Amniotic stem cell (primary cell): ENCODE data around the gene ELMO2.
"Not testable (repeated sequence)": the region's sequence is repeated elsewhere in the genome, so short reads cannot be mapped to it uniquely, and the experiment has no call there.

Source experiments
- DNase-seq: peaks from one replicate; lab custom pipeline; 2025; lab: John Stamatoyannopoulos, UW

The ELMO2 gene

DNA sequence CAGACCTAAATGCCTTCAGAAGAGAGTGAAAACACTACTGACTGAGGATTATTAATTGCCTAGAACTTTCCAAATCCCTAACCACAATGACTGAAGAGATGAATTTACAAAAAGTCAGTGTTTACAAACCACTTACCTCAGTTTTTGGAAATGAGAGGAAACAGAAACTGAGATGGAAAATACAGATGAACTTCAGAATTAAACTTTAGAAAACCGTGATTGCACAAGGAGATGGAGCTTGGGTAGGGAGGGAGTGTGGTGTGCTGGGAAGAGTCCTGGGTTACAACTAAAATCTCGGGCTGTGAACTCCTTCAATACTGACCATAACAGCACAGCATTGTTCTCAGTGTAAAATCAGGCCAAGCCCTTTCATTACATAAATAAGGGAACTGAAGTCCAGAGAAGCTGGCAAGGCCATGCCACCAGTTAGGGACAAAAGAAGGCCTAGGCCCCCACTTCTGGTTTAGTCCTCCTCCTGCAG lies 4.0 kb downstream of the ELMO2 start:
- DNase-seq = no peak

GRCh38 chr20:46401478-46401860 lies 4.9 kb downstream of the ELMO2 start:
- DNase-seq = no peak

GRCh38 chr20:46400828-46401477 lies 5.5 kb downstream of the ELMO2 start:
- DNase-seq = no peak

DNA sequence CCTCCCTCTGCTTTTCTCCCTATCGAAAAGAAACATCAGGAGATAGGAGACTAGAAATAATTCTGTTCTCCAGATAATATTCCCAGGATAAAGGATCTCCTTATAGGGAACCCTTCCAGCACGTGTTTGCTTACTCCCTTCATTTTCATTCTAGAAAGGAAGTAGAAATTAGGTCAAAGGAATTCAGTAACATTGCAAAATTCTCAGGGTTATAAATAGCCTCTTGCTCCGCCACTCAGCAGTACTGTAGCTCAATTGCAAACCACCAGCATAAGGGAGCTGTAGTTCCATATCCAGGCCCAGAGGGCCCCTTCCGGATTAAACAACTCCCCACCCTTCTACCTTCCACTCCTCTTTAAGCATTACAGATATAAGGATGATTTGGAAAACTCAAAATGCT lies 6.2 kb downstream of the ELMO2 start:
- peak; percentile 44 for DNase-seq

DNA sequence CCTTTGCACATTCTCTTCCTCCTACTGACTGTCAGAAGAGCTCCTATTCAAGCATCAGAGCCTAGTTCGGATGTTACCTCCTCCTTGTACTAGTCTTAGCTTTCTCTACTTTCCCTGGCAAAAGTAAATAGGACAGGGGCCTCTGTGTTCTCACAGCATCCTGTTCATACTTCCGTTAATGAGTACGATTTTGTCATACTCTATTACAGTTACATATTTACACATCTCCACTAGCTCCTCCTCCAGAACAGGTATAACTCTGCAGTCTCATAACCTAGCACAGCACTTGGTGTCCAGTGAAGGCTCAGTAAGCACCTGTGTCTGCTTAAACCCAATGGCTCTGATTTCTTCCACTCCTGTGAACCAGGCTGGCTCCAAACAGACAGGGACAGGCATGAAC lies 7.0 kb downstream of the ELMO2 start:
- DNase-seq = no peak

DNA sequence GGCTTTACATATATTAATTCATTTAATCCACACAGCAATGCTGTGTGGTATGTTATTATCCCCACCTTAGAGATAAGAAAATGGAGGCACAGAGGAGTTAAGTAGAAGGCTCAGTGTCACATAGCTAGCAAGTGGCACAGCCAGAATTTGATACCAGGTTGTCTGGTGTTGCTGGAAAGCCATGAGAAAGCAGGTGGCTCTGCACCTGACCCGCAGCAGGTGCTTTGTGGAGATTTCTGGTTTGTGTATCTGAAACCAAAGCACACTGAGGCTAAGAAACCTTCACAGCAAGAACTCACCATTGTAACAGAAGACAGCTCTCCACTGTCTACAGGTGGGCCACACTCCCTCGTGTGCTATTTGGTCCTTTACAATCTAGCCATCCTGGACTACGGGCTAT lies 7.5 kb downstream of the ELMO2 start:
- DNase-seq = no peak

DNA sequence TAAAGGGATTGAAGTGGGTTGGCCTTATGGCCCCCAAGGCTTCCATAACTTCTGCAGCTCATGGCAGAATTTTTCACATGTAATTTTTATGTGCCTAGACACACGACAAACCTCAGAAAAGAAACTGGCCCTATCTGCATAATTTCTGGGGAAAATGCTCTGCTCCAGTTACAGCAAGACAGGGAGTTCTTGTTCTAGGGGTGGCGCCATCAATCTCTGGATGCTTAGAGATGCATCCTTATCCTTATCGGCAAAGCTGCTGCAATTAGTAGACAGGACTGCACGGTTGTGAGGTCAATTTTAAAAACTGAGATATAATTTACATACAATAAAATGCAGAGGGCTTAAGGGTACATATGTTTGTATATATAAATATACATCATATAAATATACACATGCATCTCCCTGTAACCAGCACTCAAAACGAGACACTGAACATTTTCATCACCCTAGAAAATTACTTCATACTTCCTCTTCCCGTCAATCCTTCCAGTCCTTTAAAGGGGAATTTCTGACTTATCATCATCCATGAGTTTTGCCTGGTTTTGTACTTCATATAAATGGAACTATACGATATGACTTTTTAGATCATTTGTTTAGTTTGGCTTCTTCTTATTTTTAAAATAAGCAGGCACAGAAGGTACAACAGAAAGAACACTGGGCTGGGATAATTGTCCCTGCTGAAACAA lies 10.2 kb downstream of the ELMO2 start:
- DNase-seq = no peak

DNA sequence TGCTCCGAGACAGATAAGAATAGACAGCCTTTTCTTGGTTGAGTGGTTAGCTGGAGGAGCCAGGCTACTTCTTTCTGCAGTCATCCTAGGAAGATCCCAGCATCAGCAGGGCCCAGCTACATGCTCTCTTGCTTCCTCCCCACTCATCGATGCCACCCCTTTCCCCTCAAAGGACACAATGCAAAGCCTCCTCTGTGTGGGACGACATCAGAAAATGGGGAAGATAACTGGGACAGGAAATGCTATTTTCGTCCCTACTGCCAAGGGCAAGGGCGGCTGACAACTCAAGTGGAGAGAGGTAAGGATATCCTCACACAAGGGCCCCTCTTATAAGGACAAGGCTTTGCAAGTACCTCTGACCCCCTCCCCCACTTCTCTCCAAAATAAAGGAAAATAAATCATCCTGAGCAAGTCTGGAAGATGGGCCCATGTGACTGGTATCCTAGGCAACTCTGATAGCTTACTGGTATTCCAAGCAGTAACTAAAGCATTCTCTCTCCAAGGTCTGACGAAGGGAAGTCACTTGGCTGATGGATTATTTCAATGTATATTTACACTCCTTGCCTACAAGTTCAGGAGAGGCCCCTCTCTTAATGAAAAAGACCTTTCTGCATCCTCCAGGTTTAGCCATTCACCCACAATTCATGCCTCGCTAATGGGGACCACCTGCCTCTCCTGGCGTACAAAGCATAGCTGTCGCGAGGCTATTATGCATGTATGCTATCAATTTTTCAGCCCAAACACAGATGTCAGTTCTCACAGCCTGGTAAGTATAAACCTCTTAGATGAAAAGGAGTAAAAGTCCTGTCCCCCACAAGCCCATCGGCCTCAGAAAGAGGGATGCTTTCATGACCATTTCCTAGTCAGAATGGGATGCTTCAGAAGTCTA lies 11.3 kb downstream of the ELMO2 start:
- no peak for DNase-seq

- DNase-seq = no peak
Measured at GRCh38 chr20:46393967-46394366, 12.4 kb downstream of the ELMO2 start.

DNA sequence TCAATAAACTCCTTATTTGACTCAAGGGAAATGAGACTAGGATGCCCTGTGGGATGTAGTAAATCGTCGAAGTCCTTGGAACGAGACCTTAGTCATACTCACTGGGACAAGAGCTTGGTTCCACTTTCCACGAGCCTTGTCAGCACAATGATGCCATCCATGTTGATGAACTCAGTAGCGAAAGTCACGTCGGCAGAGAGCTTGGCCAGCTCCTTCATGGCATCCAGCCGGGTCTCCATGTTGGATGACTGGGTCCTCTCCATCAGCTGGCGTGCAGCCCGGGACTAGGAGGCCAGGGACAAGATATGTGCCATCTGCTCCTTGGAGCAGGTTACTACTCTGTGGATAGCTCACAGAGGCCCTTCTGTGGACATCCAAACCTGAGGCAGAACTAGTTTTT lies 17.5 kb downstream of the ELMO2 start:
- DNase-seq = no peak

GRCh38 chr20:46388201-46388836 lies 18.1 kb downstream of the ELMO2 start:
- DNase-seq = no peak

DNA sequence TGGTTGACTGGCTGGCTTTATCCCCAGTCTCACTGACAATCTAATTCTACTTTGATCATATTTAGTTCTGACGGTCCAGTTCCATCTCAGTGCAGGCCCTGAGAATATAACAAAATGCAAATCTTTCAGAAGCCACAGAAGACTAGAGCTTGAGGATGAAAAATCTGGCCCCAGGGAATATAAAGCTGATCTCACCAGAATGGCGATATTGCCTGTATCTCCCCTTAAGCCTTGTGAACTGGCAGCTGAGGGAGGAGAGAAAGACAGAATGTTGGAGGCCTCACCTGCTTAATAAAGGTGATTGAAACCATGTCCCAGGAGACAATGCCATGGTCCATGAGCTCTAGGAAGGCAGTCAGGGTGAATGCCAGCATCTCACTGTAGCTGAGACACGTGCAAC lies 19.4 kb downstream of the ELMO2 start:
- DNase-seq = not testable (repeated sequence)

DNA sequence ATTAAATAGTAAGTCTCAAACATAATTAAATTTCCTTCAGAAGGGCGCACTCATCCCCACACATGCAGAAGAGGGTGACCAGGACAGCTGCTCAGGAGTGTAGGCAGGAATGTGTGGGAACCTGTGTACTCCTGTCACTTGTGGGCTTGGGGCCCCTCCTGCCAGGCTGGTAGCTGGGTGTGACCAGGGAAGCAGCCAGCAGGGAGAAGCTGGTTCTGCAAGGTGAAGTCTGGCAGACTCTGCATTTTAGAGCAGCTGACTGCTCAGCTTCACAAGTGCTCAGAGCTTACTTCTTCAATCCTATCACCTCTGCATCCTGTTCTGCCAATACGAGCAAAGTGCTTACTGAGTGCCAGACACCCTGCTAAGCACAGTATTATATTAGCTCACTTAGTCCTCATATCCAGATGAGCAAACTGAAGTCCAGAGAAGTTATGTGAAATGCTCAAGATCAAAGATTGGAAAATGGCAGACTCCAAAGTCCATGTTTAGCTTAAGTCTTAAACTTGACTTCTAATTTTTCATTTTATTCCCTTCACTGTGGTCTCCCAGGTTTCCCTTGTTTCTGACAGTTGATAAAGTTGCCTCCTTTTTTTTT lies 27.9 kb downstream of the ELMO2 start:
- DNase-seq = no peak

GRCh38 chr20:46377518-46377917 lies 28.9 kb downstream of the ELMO2 start:
- no peak for DNase-seq

DNA sequence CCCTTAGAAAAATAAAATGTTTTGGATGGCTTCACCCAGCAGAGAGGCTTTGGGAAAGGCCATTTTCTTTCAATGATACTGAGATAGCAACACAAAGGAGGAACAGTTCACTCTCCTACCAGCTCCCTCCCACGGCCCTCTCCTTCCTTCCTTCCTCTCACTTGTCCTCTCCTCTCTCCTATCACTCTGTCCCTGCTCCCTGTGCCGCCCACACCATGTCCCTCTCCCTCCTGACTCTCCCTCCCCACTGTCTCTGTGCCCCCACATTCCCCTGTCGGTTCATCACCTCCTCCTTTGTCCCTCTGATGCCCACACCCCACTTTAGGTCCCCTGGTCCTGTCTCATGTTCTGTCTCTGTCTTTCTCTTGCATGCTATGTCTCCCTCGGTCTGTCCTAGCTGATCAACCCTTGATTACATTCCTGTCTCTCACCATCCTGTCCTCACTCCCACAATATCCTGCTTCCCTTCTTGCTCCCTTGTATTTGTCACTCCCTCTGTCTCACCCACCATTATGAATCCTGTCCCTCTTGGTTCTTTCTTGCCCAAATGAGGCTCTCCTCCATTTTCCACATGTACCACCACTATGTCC lies 30.1 kb downstream of the ELMO2 start:
- no peak for DNase-seq

DNA sequence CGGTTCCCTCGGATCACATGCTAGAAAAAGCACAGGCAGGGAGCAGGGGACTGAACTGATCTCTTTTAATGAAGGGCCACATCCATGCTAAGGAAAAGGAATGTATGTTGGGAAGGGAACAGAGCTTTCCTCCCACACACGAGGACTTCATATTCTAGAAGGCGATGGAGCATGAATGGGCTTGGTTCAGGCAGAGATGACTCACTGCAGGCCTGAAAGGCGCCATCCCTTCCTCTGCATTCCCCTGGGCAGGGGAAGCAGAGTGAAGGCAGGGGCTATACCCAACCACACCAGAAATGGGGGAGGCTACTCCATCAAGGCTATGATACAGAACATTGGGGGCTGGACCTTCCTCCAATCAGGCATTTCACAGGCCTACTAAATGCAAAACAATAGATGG lies 30.6 kb downstream of the ELMO2 start:
- DNase-seq = no peak

DNA sequence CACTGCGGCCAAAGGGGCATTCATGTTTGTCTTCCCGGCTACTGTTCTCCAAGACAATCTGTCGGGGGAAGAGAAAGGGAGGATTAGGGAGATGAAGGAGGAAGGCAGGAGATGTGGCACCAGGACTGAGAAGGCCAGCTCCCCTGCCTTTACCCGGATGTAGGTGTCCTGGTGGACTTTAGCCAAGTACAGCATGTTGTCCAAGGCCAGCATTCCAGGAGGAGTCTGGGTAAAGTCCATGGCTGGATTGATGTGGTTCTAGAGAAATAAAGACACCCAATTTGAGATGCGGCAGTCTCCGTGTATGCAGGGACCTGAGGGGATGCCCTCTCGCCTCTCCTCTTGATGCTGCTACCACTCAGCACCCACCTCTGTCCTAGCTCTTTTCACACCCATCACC lies 32.0 kb downstream of the ELMO2 start:
- no peak for DNase-seq

- DNase-seq = no peak
Measured at GRCh38 chr20:46371656-46372055, 34.8 kb downstream of the ELMO2 start.

- DNase-seq = no peak
Measured at GRCh38 chr20:46368902-46369268, 37.5 kb downstream of the ELMO2 start.

DNA sequence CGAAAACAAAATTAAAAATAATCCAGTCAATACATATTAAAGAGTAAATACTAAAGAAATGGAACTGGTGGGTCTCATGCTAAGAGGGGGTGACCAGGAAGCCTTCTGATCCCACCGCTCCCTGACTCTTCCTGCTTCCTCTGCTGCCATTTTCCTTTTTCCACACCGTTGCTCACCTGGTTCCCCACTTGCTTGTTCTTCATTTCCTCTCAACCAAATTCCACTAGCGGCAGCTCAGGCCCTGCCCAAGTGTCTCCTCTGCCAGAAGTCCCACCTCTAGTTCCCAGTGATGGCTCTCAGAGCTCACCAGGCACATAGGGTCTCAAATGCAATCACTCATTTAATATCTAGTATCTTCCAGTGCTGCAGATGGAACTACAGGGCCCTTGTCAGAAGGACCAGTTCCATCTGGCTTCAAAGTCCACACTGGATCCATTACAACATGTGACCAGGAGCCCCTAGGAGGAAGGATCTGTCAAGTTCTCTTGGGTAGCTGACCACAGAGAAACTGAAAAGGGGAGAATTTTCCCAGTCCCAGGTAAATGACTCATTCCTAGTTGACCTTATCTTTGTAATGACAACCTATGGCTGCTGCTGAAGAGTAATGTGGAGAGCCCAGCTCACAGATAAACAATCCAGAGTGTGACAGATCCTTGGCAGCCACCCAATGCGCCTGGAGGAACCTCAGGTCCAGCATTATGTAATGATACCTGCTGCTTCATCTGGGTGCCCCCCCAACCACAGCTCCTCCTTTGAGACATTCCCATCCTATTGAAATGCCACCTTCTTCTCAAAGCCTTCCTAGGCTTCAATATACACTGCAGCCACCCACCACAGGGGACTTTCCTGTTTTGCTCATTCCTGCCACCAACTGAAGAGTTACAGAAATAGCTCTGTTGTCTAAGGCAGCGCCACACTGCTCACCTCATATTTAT lies 38.2 kb downstream of the ELMO2 start:
- no peak for DNase-seq

- no peak for DNase-seq
Measured at GRCh38 chr20:46367234-46367633, 39.2 kb downstream of the ELMO2 start.
